Measurements from ENCODE around the gene UBE2N. TPM values are rescaled to one million over a fixed set of nuclear protein-coding genes. Genes with fewer than 3 reads are reported as not detected.
A peak's percentile ranks its signal among the peaks of the same experiment; 100 is the strongest.

Gene UBE2N
- total and polyA plus RNA-seq, 10 of the 15 experiments (the other 5 are each of a cell fraction or from before 2014, with no cell fraction given), result 243 to 945 (median 443) TPM

DNA sequence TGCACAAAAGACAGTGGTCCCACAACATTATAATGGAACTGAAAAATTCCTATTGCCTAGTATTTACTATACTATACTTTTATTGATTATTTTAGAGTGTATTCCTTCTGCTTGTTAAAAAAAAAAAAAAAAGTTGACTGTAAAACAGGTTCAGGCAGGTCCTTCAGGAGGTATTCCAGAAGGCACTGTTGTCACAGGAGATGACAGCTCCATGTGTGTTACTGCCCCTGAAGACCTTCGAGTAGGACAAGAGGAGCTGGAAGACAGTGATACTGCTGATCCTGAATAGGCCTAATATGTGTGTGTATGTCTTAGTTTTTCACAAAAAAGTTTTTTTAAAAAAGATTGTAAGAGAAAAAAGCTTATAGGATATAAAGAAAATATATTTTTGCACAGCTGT, 12.3 kb downstream of the UBE2N start:
- H3K27me3 ChIP-seq (replicated peaks in 1 of 2; ENCODE audit: control insufficient read depth in 2 of 2, insufficient read depth in 2 of 2, low read length in 1 of 2), result no peaks in the 10 kb centered on the region
- H3K4me1 ChIP-seq (ENCODE audit: control insufficient read depth, insufficient read depth, low read length), result peaks cover 66% of the 10 kb centered on the region
- no peak overlapping the region for H3K27ac ChIP-seq (ENCODE audit: control insufficient read depth, insufficient read depth)
- CTCF ChIA-PET, result interaction anchor here (0.6 to 2.5 kb wide), 5 partner anchors 9 to 140 kb away, joined by 3 to 36 read pairs (median 6); partner anchors contain the start of genes MRPL42 and UBE2N
- in situ Hi-C loops (cut with MboI) (no loop called here), intact Hi-C loops (cut with micrococcal nuclease; ENCODE audit: unreplicated experiment) (no loop called here)
- POLR2A ChIA-PET, result interaction anchor here (0.6 to 0.8 kb wide), 7 partner anchors 10 to 1359 kb away, joined by 3 to 5 read pairs (median 3); no protein-coding TSS in a partner anchor
- 46% methylated on average over 1 of the region's 1 CpG for WGBS (ENCODE audit: insufficient coverage, insufficient replicate concordance, low lambda C conversion rate, missing lambda C conversion rate)
- H2AFZ ChIP-seq (ENCODE audit: control insufficient read depth, low read depth, low read length), result no peak overlapping the region
- no peaks in the 10 kb centered on the region; the same call in 1 of the 2 replicates for H4K20me1 ChIP-seq (ENCODE audit: control insufficient read depth, insufficient read depth)
- 0 out of 4 replicates have a peak, but pooled peaks cover 0 to under 1% of the 10 kb centered on the region in 2 experiments for H3K36me3 ChIP-seq (ENCODE audit: control insufficient read depth in 2 of 2, insufficient read depth in 2 of 2, low read length in 1 of 2)
- BruUV-seq (replicated peaks), result no TSS peak
- H3K4me3 ChIP-seq, result no peak overlapping the region
- H3K79me2 ChIP-seq (ENCODE audit: control insufficient read depth, insufficient read depth, low read length), result peaks cover 96% of the 10 kb centered on the region
- no peak for TF ChIP-seq MLLT1 (IDR thresholded peaks at IDR 0.05)
- DNase-seq (ENCODE audit: low read depth, low spot score) (no peak), FAIRE-seq (no peak), ATAC-seq (no peak)
- no peaks in the 10 kb centered on the region; the same call in 2 of the 3 replicates for H3K9me3 ChIP-seq (replicated peaks; ENCODE audit: control insufficient read depth, insufficient read depth, low read length)
- no peak overlapping the region for H3K9ac ChIP-seq (ENCODE audit: control insufficient read depth, insufficient read depth, low read length)
- RAD21 ChIA-PET (ENCODE audit: unreplicated experiment), result interaction anchor here (0.7 to 2.8 kb wide), 3 partner anchors 9 to 431 kb away, joined by 3 to 28 read pairs (median 4); no protein-coding TSS in a partner anchor
- SMC1A ChIA-PET (ENCODE audit: uncharacterized antibody, unreplicated experiment), result interaction anchor here (0.6 to 1.4 kb wide), 6 partner anchors 9 to 1165 kb away, joined by 3 to 20 read pairs (median 4); no protein-coding TSS in a partner anchor
- H3K4me2 ChIP-seq (ENCODE audit: control insufficient read depth, insufficient read depth), result no peak overlapping the region

- WGBS (ENCODE audit: insufficient coverage, insufficient replicate concordance, low lambda C conversion rate, missing lambda C conversion rate), result 54% methylated on average over 5 of the region's 5 CpGs
- H3K4me2 ChIP-seq (ENCODE audit: control insufficient read depth, insufficient read depth), result peak overlapping the region; percentile 54
- SMC1A ChIA-PET (ENCODE audit: uncharacterized antibody, unreplicated experiment), result interaction anchor here (0.8 to 1.4 kb wide), 4 partner anchors 8 to 10 kb away, joined by 3 to 12 read pairs (median 6); no protein-coding TSS in a partner anchor
- H3K27ac ChIP-seq (ENCODE audit: control insufficient read depth, insufficient read depth), result no peak overlapping the region
- H3K27me3 ChIP-seq (replicated peaks in 1 of 2; ENCODE audit: control insufficient read depth in 2 of 2, insufficient read depth in 2 of 2, low read length in 1 of 2), result no peaks in the 10 kb centered on the region
- H3K4me1 ChIP-seq (ENCODE audit: control insufficient read depth, insufficient read depth, low read length), result peaks cover 72% of the 10 kb centered on the region
- POLR2A ChIA-PET, result interaction anchor here (0.8 to 1.2 kb wide), 5 partner anchors 8 to 13 kb away, joined by 3 to 5 read pairs (median 3); no protein-coding TSS in a partner anchor
- no peaks in the 10 kb centered on the region; the same call in 2 of the 3 replicates for H3K9me3 ChIP-seq (replicated peaks; ENCODE audit: control insufficient read depth, insufficient read depth, low read length)
- peaks cover under 1% of the 10 kb centered on the region; the same call in 1 of the 2 replicates for H4K20me1 ChIP-seq (ENCODE audit: control insufficient read depth, insufficient read depth)
- no peak overlapping the region for H2AFZ ChIP-seq (ENCODE audit: control insufficient read depth, low read depth, low read length)
- H3K9ac ChIP-seq (ENCODE audit: control insufficient read depth, insufficient read depth, low read length), result no peak overlapping the region
- 0 out of 4 replicates have a peak, but pooled peaks cover 0 to 2% of the 10 kb centered on the region in 2 experiments for H3K36me3 ChIP-seq (ENCODE audit: control insufficient read depth in 2 of 2, insufficient read depth in 2 of 2, low read length in 1 of 2)
- ATAC-seq (no peak), DNase-seq (ENCODE audit: low read depth, low spot score) (no peak), FAIRE-seq (no peak)
- in situ Hi-C loops (cut with MboI) (no loop called here), intact Hi-C loops (cut with micrococcal nuclease; ENCODE audit: unreplicated experiment) (no loop called here)
- CTCF ChIA-PET, result interaction anchor here (0.6 to 2.5 kb wide), 9 partner anchors 8 to 674 kb away, joined by 3 to 36 read pairs (median 4); partner anchors contain the start of gene UBE2N
- peaks cover 97% of the 10 kb centered on the region for H3K79me2 ChIP-seq (ENCODE audit: control insufficient read depth, insufficient read depth, low read length)
- RAD21 ChIA-PET (ENCODE audit: unreplicated experiment), result interaction anchor here (0.8 to 1.3 kb wide), 4 partner anchors 8 to 673 kb away, joined by 3 to 5 read pairs (median 4); no protein-coding TSS in a partner anchor
- BruUV-seq (replicated peaks), result no TSS peak
- H3K4me3 ChIP-seq, result no peak overlapping the region
- TF ChIP-seq IKZF2 (IDR thresholded peaks at IDR 0.05), result no peak
- no peak for TF ChIP-seq NBN (IDR thresholded peaks at IDR 0.05)
- TF ChIP-seq HCFC1 (IDR thresholded peaks at IDR 0.05; ENCODE audit: low read length), result no peak
- TF ChIP-seq IRF4 (IDR thresholded peaks at IDR 0.05; ENCODE audit: low read depth, low read length), result no peak
- no peak for TF ChIP-seq EGR1 (IDR thresholded peaks at IDR 0.05; ENCODE audit: borderline replicate concordance in 1 of 2, low read depth in 2 of 2, low read length in 2 of 2)
- TF ChIP-seq RB1 (IDR thresholded peaks at IDR 0.05; ENCODE audit: borderline replicate concordance), result no peak
- TF ChIP-seq CBX5 (IDR thresholded peaks at IDR 0.05; ENCODE audit: low read depth), result no peak
- TF ChIP-seq CBX3 (IDR thresholded peaks at IDR 0.05; ENCODE audit: borderline replicate concordance, low read depth), result no peak
- TF ChIP-seq CEBPB (IDR thresholded peaks at IDR 0.05; ENCODE audit: borderline replicate concordance in 1 of 2, low read depth in 2 of 2, low read length in 2 of 2), result no peak
- TF ChIP-seq EED (IDR thresholded peaks at IDR 0.05; ENCODE audit: low read depth), result no peak
- TF ChIP-seq SMC3 (IDR thresholded peaks at IDR 0.05; ENCODE audit: borderline replicate concordance, low read length), result no peak
- no peak for TF ChIP-seq MTA2 (IDR thresholded peaks at IDR 0.05; ENCODE audit: low read depth)
- no peak for TF ChIP-seq ZBED1 (IDR thresholded peaks at IDR 0.05; ENCODE audit: borderline replicate concordance)
- no peak for TF ChIP-seq CREB1 (IDR thresholded peaks at IDR 0.05; ENCODE audit: low read depth)
- no peak for TF ChIP-seq FOXM1 (IDR thresholded peaks at IDR 0.05; ENCODE audit: low read depth, low read length)
These were observed 13.8 kb downstream of the UBE2N start for GRCh38 chr12:93427779-93428564.
